HG03159 (cell line): ENCODE results near the gene C10orf67.

Source experiments
- ATAC-seq: cut with Tn5 transposase; IDR thresholded peaks from one replicate; pipeline ENCODE4 v1.9.1; 2021; ENCODE audit warnings: mild to moderate bottlenecking, moderate library complexity; ENCODE audit not compliant: unreplicated experiment

Gene C10orf67

GRCh38 chr10:23199768-23200511, 144.7 kb downstream of the C10orf67 start:
- no peak for ATAC-seq

- ATAC-seq, result no peak
Observed at GRCh38 chr10:23198940-23199767, 145.4 kb downstream of the C10orf67 start.

DNA sequence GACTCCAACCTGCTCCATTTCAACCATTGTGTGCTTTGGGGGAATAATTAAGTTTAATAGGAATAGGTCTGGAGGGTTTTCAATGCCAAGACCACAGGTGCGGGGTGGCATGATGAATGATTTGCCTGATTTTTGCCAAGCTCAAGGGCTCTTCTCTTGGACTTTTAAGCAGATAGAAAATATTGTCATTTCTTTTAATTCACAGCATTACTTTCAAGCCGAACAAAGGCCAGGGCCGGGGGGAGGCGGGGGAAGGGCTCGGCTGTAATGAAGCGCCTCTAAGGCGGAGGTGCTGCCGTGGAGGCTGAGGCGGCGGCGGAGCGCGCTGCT, 146.0 kb downstream of the C10orf67 start:
- ATAC-seq, result no peak

DNA sequence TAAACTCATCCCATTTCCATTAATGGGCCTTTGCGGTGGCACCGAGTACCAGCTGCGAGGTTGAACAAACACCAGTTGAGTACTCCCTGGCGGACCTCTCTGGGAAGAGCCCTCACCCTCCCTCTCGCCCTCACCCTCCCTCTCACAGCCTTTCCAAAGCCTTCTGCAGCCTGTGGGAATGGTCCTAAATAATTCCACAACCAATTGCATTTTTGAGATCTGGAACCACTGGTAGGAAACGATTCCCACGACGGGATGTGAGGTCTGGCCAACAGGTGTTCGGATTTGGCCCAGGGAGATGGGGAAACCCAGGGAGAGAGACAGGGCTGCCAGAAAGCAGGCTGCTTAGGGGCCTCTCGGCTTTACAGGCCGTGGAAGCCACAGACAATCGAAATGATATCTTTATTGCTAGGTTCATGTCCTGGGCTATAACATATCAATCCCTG, 147.2 kb downstream of the C10orf67 start:
- no peak for ATAC-seq

GRCh38 chr10:23196915-23197314, 147.7 kb downstream of the C10orf67 start:
- no peak for ATAC-seq

DNA sequence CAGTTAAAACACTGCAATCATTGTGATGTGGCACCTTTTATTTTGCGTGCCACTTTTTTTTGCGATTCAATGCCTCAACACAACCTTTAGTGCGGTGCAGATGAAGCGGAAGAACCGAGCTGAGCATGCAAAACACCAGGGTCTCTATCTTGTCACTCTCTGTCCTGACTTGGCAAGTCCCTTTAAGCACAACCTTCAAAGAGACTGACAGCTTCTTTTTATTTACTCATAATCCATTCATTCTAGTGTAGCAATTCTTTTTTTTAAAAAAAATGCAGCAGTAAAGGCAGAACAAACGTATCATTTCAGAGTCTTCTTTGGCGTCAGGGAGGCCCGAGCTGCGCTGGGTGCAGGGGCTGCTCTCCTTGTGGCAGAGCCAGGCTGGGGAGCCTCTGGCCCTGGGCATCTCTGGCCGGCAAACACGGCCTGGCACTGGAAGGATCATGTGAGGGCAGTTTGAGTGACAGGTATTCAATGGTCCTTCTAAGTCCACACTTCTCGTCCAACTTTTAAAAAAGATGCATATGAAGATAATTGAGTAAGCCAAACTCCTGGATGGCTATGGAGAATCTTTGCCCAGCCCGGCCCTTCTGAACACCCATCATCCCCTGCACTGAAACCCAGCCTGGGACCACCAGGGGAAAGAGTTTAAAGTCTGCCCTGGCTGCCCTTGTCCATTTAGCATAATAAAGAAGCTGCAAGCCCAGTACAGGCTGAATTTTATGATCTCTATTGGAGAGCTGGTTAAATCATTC, 148.6 kb downstream of the C10orf67 start:
- ATAC-seq, result no peak

GRCh38 chr10:23194966-23195845, 149.4 kb downstream of the C10orf67 start:
- ATAC-seq, result no peak

- ATAC-seq, result no peak
Observed at GRCh38 chr10:23194471-23194965, 150.1 kb downstream of the C10orf67 start.

DNA sequence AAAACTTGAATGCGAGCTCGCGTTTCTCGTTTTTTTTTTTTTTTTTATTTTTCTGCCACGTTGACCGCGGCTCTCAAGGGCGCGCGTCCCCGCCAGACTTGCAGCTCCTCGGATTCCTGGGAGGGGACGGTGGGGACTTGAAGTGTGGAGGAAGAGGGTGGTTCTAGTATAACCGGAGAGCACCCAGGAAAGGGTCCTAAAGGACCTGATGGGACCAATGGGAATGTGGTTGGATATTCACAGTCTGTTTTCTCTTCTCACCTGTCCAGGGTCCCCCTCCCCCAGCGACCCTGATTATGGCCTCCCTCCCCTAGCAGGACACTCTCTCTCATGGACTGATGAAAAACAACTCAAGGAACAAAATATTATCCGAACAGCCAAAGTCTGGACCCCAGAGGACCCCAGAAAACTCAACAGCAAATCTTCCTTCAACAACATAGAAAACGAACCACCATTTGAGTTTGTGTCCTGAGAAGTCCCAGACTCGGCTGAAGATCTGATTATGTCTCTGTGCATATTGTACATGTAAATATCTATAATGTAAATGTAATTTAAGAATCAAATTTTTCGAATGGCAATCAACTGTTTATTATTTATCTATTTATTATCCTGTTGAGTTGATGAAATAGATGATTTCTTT, 151.0 kb downstream of the C10orf67 start:
- no peak for ATAC-seq

- ATAC-seq, result no peak
Observed at GRCh38 chr10:23192712-23193434, 151.7 kb downstream of the C10orf67 start.

DNA sequence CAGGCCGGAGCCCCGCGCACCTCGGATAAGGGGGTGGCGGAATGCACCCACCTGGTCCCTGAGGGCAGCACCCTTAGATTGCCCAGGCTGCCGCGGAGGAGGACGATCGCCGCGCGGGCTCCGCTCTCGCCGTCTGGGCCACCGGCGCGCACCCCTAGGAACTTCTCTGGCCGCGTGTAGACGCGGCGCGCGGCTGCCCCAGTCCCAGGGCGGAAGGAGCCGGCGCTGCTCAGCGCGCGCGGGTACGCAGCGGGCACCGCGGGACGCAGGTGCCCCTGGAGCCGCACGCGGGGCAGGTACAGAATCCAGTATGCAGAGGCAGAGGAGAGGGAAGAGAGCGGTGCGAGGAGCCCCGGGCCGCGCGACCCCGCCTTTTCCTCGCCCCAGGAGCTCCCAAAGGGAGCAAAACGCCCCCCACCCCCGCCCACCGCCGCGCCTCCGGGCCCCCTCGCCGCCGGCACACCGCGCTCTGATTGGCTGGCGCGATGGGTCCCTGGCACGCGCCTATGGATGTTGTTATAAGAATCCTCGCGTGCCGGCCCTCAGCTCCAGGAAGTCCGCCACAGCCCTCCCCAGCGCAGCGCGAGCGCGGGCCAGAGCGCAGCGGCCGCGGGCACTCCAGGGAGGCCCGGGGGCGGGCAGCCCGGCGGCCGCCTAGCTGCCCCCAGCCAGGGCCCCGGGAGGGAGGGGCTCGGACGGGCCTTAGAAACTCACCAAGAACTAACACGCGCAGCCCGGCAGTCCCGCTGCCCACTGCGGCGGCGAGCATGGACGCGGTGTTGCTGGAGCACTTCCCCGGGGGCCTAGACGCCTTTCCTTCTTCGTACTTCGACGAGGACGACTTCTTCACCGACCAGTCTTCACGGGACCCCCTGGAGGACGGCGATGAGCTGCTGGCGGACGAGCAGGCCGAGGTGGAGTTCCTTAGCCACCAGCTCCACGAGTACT, 152.6 kb downstream of the C10orf67 start, which contains the start of gene PTF1A:
Gene PTF1A (plus strand): TSS at position 549 of the 948 bp plus-strand sequence. CDS start 219 bp downstream, at position 768.
- no peak for ATAC-seq

GRCh38 chr10:23190872-23191763, 153.5 kb downstream of the C10orf67 start:
- ATAC-seq, result no peak

DNA sequence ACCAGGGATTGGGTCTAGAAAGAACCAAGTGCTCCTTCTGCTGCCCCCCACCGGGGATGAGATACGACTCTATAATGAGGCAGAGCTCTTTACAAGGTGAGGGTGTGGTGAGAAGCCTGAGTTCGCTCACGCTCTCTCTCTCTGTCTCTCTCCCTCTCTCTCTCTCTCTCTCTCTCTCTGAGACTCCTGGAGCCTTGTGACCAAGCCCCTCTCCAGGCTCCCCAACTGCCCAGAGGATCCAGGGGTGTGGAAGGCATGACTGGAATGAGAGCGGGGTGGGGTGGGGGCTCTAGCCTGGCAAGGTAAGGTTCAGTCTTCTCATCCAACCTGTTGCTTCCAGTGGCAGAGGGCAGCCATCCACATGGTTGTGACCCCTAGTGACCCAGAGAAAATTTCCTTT, 155.6 kb downstream of the C10orf67 start:
- no peak for ATAC-seq

GRCh38 chr10:23187155-23187554, 157.4 kb downstream of the C10orf67 start:
- ATAC-seq, result no peak

- ATAC-seq, result no peak
Observed at GRCh38 chr10:23186697-23187096, 157.9 kb downstream of the C10orf67 start.

GRCh38 chr10:23186178-23186577, 158.4 kb downstream of the C10orf67 start:
- no peak for ATAC-seq

DNA sequence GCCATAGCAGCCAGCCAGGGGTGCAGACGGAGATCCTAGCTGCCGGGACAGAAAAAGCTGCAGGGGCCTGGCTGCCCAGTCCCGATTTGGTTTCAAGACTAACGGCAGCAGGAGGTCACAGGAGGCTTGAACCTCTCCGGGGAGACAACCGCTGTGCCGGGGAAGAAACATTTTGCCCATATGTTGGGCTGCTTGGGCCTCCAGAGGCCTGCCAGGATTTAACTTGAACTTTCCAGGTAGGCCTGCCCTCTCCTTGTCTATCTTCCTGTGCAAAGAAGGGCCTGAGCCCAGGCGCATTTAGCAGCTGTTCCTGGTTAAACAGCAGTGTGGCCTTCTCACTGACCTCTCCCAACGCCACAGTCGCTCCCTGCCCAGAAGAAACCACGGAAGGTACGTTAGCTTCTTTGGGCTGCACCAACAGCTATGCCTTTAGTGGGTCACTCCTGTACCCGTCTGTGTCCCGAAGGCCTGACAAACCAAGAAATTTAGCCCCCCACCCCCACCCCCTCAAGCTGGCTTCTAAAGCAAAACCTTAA, 169.6 kb downstream of the C10orf67 start:
- ATAC-seq, result no peak
